SIG-M5 treated with dmso at 0.1 percent for 504 hours (cell line): ENCODE measurements around the gene MBNL1.
"Not testable (repeated sequence)": the region's sequence is repeated elsewhere in the genome, so short reads cannot be mapped to it uniquely, and the experiment has no call there.

ENCODE experiments used
- DNase-seq: peaks from one replicate; lab custom pipeline; 2025; ENCODE audit not compliant: unreplicated experiment; lab: John Stamatoyannopoulos, UW

Gene MBNL1

GRCh38 chr3:152436707-152437590 lies 168.2 kb downstream of the MBNL1 start:
- no peak for DNase-seq

- DNase-seq: no peak
Observed at GRCh38 chr3:152438181-152438580, 169.5 kb downstream of the MBNL1 start.

DNA sequence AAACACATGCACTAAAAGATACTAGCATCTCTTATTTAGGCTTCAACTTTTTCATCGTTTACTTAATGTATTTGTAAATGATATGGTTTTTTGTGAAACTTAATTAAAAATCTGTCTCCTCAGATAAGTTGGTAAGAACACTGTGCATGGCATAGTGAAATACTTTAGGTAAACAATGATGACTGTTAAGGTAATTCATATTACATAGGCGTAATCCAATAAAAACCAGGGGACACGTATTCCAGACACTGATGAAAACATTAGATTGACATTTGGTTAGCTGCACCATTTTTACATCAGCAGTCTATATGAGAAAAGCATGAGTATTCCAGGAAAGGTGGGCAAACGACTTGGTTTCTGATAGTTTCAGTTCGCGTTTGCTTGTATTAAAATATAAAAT lies 170.0 kb downstream of the MBNL1 start:
- DNase-seq: no peak

GRCh38 chr3:152440243-152440642 lies 171.5 kb downstream of the MBNL1 start:
- DNase-seq: not testable (repeated sequence)

GRCh38 chr3:152443212-152444023 lies 174.7 kb downstream of the MBNL1 start:
- DNase-seq: no peak

GRCh38 chr3:152444029-152444641 lies 175.4 kb downstream of the MBNL1 start:
- DNase-seq: peak; percentile 28

GRCh38 chr3:152445212-152445611 lies 176.5 kb downstream of the MBNL1 start:
- no peak for DNase-seq

- DNase-seq: no peak
Observed at GRCh38 chr3:152446495-152446894, 177.8 kb downstream of the MBNL1 start.

GRCh38 chr3:152447511-152447910 lies 178.8 kb downstream of the MBNL1 start:
- DNase-seq: no peak

DNA sequence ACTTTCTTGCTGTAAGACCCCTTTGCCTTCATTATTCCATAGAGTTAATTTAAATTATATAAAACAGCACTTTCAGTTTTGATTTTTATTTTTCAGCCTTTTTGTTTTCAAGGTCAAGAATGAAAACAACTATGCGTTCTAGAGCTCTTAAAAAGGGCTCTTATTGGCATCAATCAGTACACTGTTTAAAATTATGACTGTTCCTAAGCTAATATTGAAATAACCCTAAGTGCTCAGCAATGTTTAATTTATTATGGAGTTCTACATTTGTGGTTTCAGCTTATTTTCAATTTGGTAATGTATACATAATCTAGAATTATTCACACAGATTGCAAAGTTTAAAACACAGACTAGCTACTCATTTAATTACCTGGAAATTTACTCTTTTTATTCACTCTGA lies 179.4 kb downstream of the MBNL1 start:
- DNase-seq: no peak

DNA sequence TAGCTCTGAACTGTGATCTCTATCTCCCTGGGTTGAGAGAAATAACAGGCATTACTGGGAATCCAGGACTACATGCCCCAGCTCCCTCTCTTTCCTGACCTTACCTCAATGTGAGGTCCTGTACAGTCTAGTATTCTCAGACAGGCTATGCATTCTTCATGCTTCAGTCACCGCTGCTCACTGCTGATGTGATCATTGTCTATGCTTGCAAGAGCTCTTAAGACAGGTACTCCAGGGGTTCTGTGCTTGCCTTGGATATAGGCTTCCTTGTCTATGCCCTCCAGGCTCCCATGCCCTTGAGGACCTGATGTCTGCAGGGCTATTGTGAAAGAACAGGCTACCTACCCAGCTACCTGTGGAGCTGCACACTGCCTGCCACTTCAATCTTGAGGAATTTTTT lies 183.6 kb downstream of the MBNL1 start:
- no peak for DNase-seq

DNA sequence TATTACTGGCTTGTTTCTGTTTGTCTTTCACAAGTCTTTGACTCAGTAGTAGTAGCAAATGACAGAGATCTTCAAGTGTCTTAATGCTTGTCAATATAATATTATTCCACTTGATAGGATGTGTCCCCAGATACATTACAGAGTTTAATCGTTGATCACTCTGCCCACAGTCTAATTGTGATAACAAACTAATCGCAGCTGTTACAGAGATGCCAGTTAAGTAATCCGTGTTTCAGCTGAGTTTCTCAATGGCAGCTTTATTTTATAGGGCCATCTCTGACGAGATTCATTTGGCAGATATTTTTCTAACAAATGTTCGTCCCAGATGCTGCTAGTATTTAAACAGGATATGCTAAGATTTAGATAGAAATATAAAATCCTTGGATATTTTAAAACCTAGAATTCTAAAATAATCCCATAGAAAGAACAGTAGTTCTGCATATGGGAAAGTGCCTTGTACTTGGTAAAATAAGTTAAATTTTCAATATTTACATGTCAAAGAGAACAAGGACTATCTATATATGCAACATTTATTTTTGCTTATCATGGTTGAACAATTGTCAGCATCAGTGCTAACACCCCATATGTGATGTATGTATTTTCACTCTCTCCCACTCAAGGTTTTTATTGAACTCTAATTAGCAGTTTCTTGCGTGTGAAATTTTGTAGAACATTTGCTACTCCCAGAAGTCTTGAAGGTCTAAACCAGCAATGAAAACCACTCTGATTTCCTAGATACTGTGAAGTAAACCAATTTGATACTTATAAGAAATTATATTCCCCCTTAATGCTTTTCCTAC lies 185.5 kb downstream of the MBNL1 start:
- DNase-seq: no peak

DNA sequence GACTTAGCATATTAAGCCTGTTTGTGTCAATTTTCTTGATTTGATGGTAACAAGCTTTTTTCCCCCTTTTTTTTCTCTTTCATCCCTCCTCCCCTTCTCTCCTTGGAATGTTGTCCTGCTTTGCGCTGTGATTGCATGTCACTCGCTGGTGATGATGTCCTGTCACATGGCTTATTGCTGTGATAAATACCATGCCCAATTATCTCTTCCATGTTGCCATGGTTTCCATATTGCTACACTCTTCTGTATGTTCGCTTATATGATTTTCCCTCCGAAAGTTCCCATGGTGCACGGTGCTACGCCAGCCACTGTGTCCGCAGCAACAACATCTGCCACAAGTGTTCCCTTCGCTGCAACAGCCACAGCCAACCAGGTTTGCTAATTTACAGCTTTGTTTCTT lies 187.3 kb downstream of the MBNL1 start:
- no peak for DNase-seq

DNA sequence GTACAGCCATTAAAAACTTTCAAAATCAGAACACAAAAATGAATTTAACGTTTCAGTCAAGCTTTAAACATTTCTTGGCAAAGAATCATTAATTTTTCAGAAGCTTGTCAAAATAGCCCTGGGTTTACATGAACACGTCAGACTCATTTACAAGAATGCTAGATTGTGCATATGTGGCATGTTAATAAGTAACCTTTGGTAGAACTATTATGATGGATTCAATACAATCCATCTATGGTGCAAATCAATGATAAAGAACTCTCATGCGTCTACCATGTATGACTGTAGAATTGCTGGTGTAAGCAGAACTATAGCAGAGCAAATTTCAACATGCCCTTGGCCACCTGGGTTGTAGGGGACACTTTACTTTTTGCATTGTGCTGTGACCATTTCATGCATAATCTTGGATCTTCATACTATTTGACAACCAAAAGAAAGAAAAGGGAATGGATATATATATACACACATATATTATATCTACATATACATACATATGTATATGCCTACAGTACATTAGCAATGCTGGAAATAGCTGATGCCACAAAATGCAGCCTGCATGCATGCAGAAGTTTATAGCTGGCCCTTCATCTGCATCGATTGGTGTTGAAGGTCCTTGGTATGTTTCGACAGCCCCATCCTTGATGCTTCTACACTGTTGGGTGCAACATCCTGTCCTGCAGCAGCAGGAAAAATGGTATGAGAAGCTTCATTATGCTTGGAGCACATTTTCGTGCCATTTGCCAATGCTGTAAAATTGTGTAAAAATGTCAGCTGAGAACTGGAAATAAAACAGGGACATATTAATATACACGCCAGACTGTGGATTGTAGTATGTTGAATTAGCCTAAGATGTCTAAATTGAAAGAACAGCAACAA lies 189.0 kb downstream of the MBNL1 start:
- DNase-seq: no peak

DNA sequence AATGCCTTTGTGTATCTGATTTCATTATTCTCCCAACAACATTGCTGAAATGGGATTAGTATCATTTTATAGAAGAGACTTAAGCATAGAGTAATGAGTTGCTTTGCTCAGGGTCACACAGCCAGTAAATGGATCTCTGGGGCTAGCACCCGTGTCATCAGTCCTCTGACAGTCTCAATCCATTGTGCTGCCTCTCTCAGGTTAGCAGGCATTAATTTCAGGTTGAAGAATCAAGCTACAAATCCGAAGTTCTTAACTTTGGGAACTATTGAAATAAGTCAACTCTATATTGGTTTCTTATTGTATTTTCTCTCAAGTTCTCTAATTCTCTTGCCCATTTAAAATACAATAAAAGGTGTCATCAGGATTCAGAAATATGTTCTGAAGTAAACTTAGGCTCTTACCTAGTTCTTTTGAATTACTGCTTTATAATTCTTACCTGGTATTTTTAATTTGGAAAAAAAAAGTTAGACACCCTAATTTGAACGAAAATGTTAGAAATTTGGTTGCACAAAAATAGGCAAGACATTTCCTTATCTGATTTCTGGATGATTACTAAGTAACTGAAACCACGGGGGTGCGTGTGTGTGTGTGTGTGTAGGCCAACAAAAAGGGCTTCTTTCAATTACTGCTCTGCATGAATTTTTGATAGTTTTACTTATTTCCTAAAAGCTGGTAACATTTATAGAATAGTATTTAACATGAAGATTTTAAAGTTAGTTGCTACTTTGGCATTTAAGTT lies 189.8 kb downstream of the MBNL1 start:
- no peak for DNase-seq

- DNase-seq: no peak
Observed at GRCh38 chr3:152459118-152459515, 190.4 kb downstream of the MBNL1 start.

DNA sequence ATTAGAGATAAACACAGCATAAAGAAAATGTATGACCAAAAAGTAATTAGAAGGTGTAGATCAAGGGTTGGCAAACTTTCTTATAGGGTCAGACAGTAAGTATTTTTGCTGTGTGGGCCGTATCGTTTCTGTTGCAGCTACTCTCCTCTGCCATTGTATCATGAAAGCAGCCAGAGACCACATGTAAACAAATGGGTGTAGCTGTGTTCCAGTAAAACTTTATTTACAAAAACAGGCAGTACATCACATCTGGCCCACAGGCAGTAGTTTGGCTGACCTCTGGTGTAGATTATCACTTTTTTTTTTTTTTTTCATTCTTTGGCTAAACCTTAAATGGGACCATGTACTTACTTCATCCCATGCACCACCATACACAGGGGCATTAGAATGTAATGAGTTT lies 190.8 kb downstream of the MBNL1 start:
- DNase-seq: no peak

- no peak for DNase-seq
Observed at GRCh38 chr3:152460936-152461335, 192.2 kb downstream of the MBNL1 start.

DNA sequence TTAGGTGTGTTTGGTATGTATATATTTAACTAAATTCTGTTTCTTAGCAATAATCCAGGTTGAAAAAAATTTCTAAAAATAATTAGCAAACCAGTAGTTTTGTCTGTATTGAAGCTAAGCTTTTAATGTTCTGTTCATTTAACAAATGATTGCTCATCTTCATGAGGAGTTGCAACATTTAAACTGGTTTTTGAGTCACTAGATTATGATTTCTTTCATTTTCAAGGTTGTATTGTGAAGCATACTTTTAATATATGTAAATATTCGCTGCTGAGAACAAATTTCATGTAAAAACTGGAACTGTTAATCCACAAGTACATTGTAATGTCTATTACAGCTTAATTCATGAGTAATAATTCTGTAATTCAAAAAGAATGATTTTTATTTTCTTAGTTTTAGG lies 192.7 kb downstream of the MBNL1 start:
- no peak for DNase-seq
